ENCODE data around the gene HOXD11.

- no peak for TF ChIP-seq CTCF (conservative IDR thresholded peaks at IDR 0.05 in 1 of 2, IDR thresholded peaks at IDR 0.05 in 1 of 2; ENCODE audit: extremely low read depth in 1 of 2, insufficient read depth in 1 of 2, low read depth in 1 of 2, low read length in 2 of 2)
- peak; percentile 32 for TF ChIP-seq EZH2 (IDR thresholded peaks at IDR 0.05; ENCODE audit: borderline replicate concordance, low read length)
Measured at GRCh38 chr2:176099159-176099727, 7.8 kb upstream of the HOXD11 start.

Data from mammary epithelial cell (primary cell).